ENCODE data around the gene ACTMAP.

- TF ChIP-seq CTCF (IDR thresholded peaks at IDR 0.05 in 4 of 5, conservative IDR thresholded peaks at IDR 0.05 in 1 of 5) (no peak), POLR2A (IDR thresholded peaks at IDR 0.05) (no peak)
Measured at GRCh38 chr19:40743926-40744325, 6.4 kb downstream of the ACTMAP start.

All from gastrocnemius medialis (tissue), 4 donors.